ENCODE results near the gene SPR. TPM values are rescaled to one million over a fixed set of nuclear protein-coding genes. Genes with fewer than 3 reads are reported as not detected.

Gene SPR
- total RNA-seq, 2 donors from 2014 or later: 13.7 to 15.2 TPM

- peak; percentile 85 for TF ChIP-seq CTCF (conservative IDR thresholded peaks at IDR 0.05)
- Mint-ChIP-seq H3K9me3 (no peaks in the 10 kb centered on the region), H3K36me3 (ENCODE audit: low read depth) (no peaks in the 10 kb centered on the region), H3K27me3 (ENCODE audit: insufficient read depth) (peaks cover 46% of the 10 kb centered on the region), H3K4me1 (peaks cover 5% of the 10 kb centered on the region), H3K27ac (no peak overlapping the region), H3K4me3 (no peak overlapping the region)
- Histone ChIP-seq H3K36me3 (ENCODE audit: control insufficient read depth, insufficient read depth, low read length) (no peaks in the 10 kb centered on the region), H3K9me3 (ENCODE audit: control insufficient read depth, low read length) (no peaks in the 10 kb centered on the region), H3K9ac (ENCODE audit: extremely low read depth, low read length, poor library complexity, severe bottlenecking) (no peak overlapping the region), H3K27me3 (ENCODE audit: control insufficient read depth, insufficient read depth, low read length, poor library complexity, severe bottlenecking) (peaks cover 51% of the 10 kb centered on the region), H3K4me3 (ENCODE audit: low read length) (no peak overlapping the region), H3K4me1 (ENCODE audit: control insufficient read depth, insufficient read depth, low read length) (peaks cover 3% of the 10 kb centered on the region), H3K27ac (ENCODE audit: low read depth, low read length) (no peak overlapping the region)
- peak; percentile 87 for DNase-seq
- WGBS, 2 experiments (ENCODE audit: insufficient coverage in 1 of 2, insufficient read length in 1 of 2): 16 to 22% methylated on average over 10 to 11 of the region's 11 CpGs
These were observed 5.4 kb downstream of the SPR start for GRCh38 chr2:72892506-72893173.

- Mint-ChIP-seq H3K27ac (no peak overlapping the region), H3K4me3 (no peak overlapping the region), H3K9me3 (no peaks in the 10 kb centered on the region), H3K36me3 (ENCODE audit: low read depth) (no peaks in the 10 kb centered on the region), H3K27me3 (ENCODE audit: insufficient read depth) (peaks cover 55% of the 10 kb centered on the region), H3K4me1 (peaks cover 8% of the 10 kb centered on the region)
- Histone ChIP-seq H3K27me3 (ENCODE audit: control insufficient read depth, insufficient read depth, low read length, poor library complexity, severe bottlenecking) (peaks cover 47% of the 10 kb centered on the region), H3K4me1 (ENCODE audit: control insufficient read depth, insufficient read depth, low read length) (peaks cover 3% of the 10 kb centered on the region), H3K9me3 (ENCODE audit: control insufficient read depth, low read length) (no peaks in the 10 kb centered on the region), H3K4me3 (ENCODE audit: low read length) (no peak overlapping the region), H3K36me3 (ENCODE audit: control insufficient read depth, insufficient read depth, low read length) (no peaks in the 10 kb centered on the region), H3K27ac (ENCODE audit: low read depth, low read length) (no peak overlapping the region), H3K9ac (ENCODE audit: extremely low read depth, low read length, poor library complexity, severe bottlenecking) (no peak overlapping the region)
- WGBS, 2 experiments (ENCODE audit: insufficient coverage in 1 of 2, insufficient read length in 1 of 2): 53 to 56% methylated on average over 9 to 15 of the region's 15 CpGs
- DNase-seq: peak; percentile 94
- TF ChIP-seq CTCF (conservative IDR thresholded peaks at IDR 0.05): peak; percentile 83
These were observed 6.5 kb downstream of the SPR start for GRCh38 chr2:72893594-72894319.

GRCh38 chr2:72894514-72894913, 7.3 kb downstream of the SPR start:
- Mint-ChIP-seq H3K4me1 (peaks cover 8% of the 10 kb centered on the region), H3K4me3 (no peak overlapping the region), H3K9me3 (no peaks in the 10 kb centered on the region), H3K27me3 (ENCODE audit: insufficient read depth) (peaks cover 58% of the 10 kb centered on the region), H3K27ac (no peak overlapping the region), H3K36me3 (ENCODE audit: low read depth) (no peaks in the 10 kb centered on the region)
- Histone ChIP-seq H3K4me1 (ENCODE audit: control insufficient read depth, insufficient read depth, low read length) (peaks cover 3% of the 10 kb centered on the region), H3K36me3 (ENCODE audit: control insufficient read depth, insufficient read depth, low read length) (no peaks in the 10 kb centered on the region), H3K9ac (ENCODE audit: extremely low read depth, low read length, poor library complexity, severe bottlenecking) (no peak overlapping the region), H3K4me3 (ENCODE audit: low read length) (no peak overlapping the region), H3K27me3 (ENCODE audit: control insufficient read depth, insufficient read depth, low read length, poor library complexity, severe bottlenecking) (peaks cover 50% of the 10 kb centered on the region), H3K9me3 (ENCODE audit: control insufficient read depth, low read length) (no peaks in the 10 kb centered on the region), H3K27ac (ENCODE audit: low read depth, low read length) (no peak overlapping the region)
- DNase-seq: no peak
- WGBS, 2 experiments (ENCODE audit: insufficient coverage in 1 of 2, insufficient read length in 1 of 2): 92% methylated on average over 9 of the region's 9 CpGs; no CpG with 5 or more reads in 1 of the 2 experiments
- TF ChIP-seq CTCF (conservative IDR thresholded peaks at IDR 0.05): no peak
